T47D (cell line): ENCODE data around the gene FAM107B.
A peak's percentile ranks its signal among the peaks of the same experiment; 100 is the strongest.
"Not testable (repeated sequence)": the region's sequence is repeated elsewhere in the genome, so short reads cannot be mapped to it uniquely, and the experiment has no call there.

ENCODE experiments used
- DNase-seq, 2 experiments: peaks; one replicate each; pipeline versions ENCODE4 v3.0.0 to v3.0.0-alpha.2; 2011 to 2012; ENCODE audit warnings: low read depth in 1 of 2, low spot score in 1 of 2
- JUND ChIP-seq: IDR thresholded peaks from 2 replicates; pipeline ENCODE4 v1.6.1; 2012; ENCODE audit warnings: low read depth
- in situ Hi-C: cut with HindIII; loops from 2 replicates; pipeline ENCODE4 v1.10.0; 2016; ENCODE audit warnings: low sequenced_read_pairs, low pct_unique_long_range_greater_than_20kb

The FAM107B gene

GRCh38 chr10:14654821-14655382, 119.8 kb downstream of the FAM107B start:
- peak in 1 of 2 experiments; percentile 25 for DNase-seq
- no peak for TF ChIP-seq JUND
- in situ Hi-C loops = no loop called here

- TF ChIP-seq JUND = peak; percentile 88
- in situ Hi-C loops = no loop called here
- peak; percentile 37 to 90 for DNase-seq
Measured at GRCh38 chr10:14653271-14654161, 121.2 kb downstream of the FAM107B start.

GRCh38 chr10:14652816-14653215, 121.9 kb downstream of the FAM107B start:
- no peak for TF ChIP-seq JUND
- in situ Hi-C loops = no loop called here
- DNase-seq = no peak

GRCh38 chr10:14652067-14652466, 122.6 kb downstream of the FAM107B start:
- no peak for TF ChIP-seq JUND
- no peak for DNase-seq
- in situ Hi-C loops = no loop called here

GRCh38 chr10:14649739-14650138, 125.0 kb downstream of the FAM107B start:
- TF ChIP-seq JUND = no peak
- in situ Hi-C loops = no loop called here
- DNase-seq = no peak

GRCh38 chr10:14648946-14649345, 125.8 kb downstream of the FAM107B start:
- TF ChIP-seq JUND = no peak
- DNase-seq = no peak
- in situ Hi-C loops = no loop called here

- no peak for TF ChIP-seq JUND
- peak in 1 of 2 experiments; percentile 33 for DNase-seq
- in situ Hi-C loops = no loop called here
Measured at GRCh38 chr10:14648005-14648765, 126.5 kb downstream of the FAM107B start.

GRCh38 chr10:14645239-14645960, 129.3 kb downstream of the FAM107B start:
- DNase-seq = no peak
- no peak for TF ChIP-seq JUND
- in situ Hi-C loops = no loop called here

GRCh38 chr10:14639637-14640036, 135.1 kb downstream of the FAM107B start:
- DNase-seq = no peak
- in situ Hi-C loops = no loop called here
- no peak for TF ChIP-seq JUND

GRCh38 chr10:14635043-14635710, 139.5 kb downstream of the FAM107B start:
- no peak for DNase-seq
- in situ Hi-C loops = no loop called here
- TF ChIP-seq JUND = no peak

GRCh38 chr10:14634572-14634971, 140.1 kb downstream of the FAM107B start:
- DNase-seq, in situ Hi-C loops: not testable (repeated sequence)

GRCh38 chr10:14625765-14626525, 148.8 kb downstream of the FAM107B start:
- no peak for TF ChIP-seq JUND
- no peak for DNase-seq
- in situ Hi-C loops = no loop called here
